Left lobe of liver (tissue), 2 donors: ENCODE results near the gene FASTKD1. TPM values are rescaled to one million over a fixed set of nuclear protein-coding genes. Genes with fewer than 3 reads are reported as not detected.
"Not testable (repeated sequence)": the region's sequence is repeated elsewhere in the genome, so short reads cannot be mapped to it uniquely, and the experiment has no call there.

Experiments
- ATAC-seq: fragments of 200-7000 bp; cut with Tn5 transposase; one replicate; pipeline ENCODE4 v1.9.1; 2020; ENCODE audit warnings: mild to moderate bottlenecking, moderate library complexity
- DNase-seq: peaks from one replicate; pipeline ENCODE4 v3.0.0-alpha.2; 2020; ENCODE audit warnings: low spot score
- total RNA-seq: library from RNA; stranded (reverse); gene quantifications from one replicate; pipeline ENCODE4 v1.2.1, GENCODE V29; 2021
- donor health status: DM: no; HTN: no; CAD: no; lungs with moderate emphysema.
- donor health status: DM: no; HTN: yes; CAD: no.

The FASTKD1 gene
- total RNA-seq, 1 donor from 2014 or later: 10.6 TPM

DNA sequence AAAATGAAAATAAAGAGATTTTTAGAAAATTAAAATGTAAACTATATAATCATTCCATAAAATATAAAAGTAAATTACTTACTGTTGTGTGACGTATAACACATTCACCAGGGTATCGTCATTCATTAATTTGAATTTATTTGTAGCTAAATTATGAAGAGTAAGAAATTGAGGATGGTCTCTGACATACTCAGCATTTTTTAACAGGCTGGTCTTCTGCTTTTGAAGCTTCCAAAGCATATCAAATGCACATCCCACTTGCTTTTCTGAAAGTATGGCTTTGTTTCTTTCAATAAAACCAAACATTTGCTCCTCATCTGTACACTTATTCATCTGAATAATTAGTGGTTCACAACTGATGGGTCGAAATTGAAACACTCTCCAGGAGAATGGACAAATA is 2.1 kb downstream of the FASTKD1 start:
- DNase-seq: no peak

DNA sequence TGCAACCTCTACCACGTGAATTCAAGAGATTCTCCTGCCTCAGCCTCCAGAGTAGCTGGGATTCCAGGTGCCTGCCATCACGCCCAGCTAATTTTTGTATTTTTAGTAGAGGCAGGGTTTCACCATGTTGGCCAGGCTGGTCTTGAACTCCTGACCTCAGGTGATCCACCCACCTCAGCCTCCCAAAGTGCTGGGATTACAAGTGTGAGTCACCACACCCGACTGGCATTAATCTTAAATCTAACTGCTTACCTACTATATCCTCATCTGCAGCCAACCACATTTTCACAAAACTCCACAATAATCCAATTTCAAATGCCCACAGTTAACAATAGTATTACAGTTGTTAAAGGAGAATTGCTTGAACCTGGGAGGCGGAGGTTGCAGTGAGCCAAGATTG is 2.9 kb downstream of the FASTKD1 start:
- ATAC-seq, DNase-seq: not testable (repeated sequence)

More for the DNA sequence above, 2.1 kb downstream of the FASTKD1 start:
- ATAC-seq: no peak

DNA sequence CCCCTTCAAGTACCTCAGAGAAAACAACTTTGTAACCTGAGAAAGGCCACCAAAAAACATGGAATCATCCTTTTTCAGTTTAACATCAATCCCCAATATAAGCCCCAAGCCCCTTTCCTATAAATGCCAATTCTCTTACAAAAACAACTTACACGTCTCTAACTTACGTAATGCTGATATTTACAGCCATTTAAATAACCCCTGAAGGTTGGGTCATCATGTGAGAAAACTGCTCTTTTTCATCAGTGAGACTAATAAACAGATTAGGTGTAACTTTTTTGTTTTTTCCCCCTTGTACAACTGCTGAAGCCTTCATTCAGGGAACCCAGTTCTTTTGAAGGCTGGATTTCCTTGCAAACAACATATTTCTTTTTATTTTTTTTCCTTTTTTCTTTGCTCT is 3.7 kb downstream of the FASTKD1 start:
- no peak for DNase-seq
- no peak for ATAC-seq

DNA sequence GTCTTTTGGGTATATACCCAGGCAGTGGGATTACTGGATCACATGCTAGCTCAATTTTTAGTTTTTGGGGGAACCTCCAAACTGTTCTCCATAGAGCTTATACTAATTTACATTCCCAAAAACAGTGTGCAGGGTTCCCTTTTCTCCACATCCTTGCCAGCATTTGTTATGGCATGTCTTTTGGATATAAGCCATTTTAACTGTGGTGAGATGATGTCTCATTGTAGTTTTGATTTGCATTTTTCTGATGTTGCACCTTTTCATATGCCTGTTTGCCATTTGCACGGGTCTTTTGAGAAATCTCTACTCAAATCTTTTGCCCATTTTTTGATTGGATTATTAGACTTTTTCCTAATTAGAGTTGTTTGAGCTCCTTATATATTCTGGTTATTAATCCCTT is 8.0 kb downstream of the FASTKD1 start:
- no peak for DNase-seq
- ATAC-seq: no peak

DNA sequence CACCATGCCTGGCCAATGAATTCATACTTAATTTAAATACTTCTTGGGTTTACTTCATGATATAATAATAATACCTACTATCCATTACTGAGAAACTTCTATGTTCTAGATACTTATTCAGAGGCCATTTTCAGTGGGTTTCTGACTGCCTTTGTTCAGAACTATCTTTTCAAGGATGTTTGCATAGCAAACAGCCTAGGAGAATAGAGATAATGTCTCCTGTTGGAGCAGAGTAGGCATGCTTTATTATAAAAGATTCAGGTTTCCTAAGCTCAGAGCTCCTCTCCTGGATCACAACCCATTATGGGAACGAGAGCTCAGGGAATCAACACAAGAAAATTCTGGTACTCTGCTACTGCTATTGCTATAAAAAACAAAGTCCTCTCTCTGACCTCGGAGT is 11.1 kb downstream of the FASTKD1 start:
- ATAC-seq (no peak), DNase-seq (no peak)

DNA sequence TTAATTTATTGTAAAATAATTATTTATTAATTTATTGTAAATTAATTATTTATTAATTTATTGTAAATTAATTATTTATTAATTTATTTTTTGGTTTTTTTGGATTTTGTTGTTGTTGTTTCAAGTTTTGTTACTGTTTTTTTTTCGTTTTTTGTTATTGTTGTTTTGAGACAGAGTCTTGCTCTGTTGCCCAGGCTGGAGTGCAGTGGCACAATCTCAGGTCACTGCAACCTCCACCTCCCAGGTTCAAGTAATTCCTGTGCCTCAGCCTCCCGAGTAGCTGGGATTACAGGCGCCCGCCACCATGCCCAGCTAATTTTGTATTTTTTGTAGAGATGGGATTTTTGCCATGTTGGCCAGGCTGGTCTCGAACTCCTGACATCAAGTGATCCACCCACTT is 11.6 kb downstream of the FASTKD1 start:
- not testable (repeated sequence) for ATAC-seq

DNA sequence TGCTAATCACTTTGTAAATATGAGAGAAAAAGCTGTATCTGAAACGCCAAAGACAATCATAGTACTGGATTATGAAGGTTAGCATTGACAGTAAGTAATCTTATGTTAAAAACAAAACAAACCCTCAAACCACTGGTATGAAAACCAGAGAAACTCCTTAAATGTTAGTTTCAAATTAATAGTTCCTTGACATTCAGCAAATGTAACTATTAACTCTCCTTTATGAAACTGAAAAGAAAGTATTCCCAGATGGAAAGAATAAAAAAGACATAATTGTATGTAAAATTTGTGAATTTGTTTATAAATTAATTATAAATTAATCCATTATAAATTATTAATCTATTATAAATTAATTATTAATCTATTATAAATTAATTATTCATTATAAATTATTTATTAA is 12.3 kb downstream of the FASTKD1 start:
- DNase-seq: no peak
- ATAC-seq: no peak

More for the DNA sequence above, 11.6 kb downstream of the FASTKD1 start:
- not testable (repeated sequence) for DNase-seq

DNA sequence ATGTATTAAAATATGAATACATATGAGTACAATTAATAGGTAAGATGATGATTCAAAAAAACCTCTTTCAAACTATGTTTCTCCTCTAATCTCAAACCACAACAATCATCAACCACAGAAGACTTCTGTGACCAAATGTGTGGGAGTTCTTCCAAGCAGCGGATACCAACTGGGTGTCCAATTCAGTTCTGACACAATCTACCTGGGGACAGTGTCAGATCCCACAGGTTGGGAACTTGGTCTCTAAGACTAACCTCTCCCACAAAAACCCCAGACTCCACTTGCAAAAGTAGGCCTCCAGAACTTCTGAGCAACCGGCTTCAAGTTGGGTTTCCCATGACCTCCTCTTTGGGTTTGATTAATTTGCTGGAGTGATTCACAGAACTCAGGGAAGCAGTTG is 26.9 kb downstream of the FASTKD1 start:
- DNase-seq (no peak), ATAC-seq (no peak)

DNA sequence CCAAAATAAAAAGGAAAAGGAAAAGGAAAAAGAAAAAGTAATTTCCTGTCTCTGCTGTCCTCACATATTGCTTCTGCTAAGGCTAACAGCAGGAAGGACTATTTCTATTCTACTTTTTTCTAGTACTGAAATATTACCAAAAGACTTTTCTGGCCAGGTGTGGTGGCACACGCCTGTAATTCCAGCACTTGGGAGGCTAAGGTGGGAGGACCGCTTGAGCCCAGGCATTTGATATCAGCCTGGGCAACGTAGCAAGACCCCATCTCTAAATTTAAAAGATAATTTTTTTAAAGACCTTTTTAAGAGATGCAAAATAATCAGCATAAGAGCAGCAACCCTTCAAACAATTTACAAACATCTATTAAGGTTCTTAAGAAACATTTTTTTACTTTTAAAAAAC is 31.2 kb downstream of the FASTKD1 start:
- no peak for ATAC-seq

DNA sequence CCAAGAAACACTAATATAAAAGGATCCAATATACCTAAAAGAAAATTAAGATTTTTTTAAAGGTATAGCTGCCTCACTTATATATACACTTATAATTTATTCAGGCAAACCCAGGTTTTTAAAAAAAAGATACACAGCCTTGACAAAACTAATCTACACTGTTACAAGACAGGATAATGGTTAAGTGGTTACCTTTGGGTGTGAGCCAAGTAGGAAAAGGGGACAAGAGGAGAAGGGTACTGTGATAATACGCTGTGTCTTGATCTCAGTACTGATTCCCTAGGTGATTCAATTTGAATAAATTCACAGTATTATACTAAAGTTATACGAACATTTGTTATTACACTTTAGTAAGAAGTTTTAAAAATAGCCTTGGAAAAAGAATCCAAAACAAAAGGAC is 33.5 kb downstream of the FASTKD1 start:
- ATAC-seq (no peak), DNase-seq (no peak)

More for the DNA sequence above, 31.2 kb downstream of the FASTKD1 start:
- DNase-seq: no peak

DNA sequence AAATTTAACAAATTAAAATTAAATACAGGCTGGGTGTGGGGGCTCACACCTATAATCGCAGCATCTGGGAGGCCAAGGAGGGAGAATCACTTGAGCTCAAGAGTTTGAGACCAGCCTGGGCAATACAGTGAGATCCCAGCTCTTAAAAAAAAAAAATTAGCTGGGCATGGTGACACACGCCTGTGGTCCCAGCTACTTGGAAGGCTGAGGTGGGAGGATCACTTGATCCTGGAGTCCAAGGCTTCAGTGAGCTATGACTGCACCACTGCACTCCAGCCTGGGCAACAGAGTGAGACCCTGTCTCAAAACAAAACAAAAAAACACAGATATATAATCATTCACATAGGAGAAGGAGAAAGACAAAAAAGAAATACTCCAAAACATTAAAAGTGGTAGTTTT is 34.2 kb downstream of the FASTKD1 start:
- ATAC-seq, DNase-seq: not testable (repeated sequence)

DNA sequence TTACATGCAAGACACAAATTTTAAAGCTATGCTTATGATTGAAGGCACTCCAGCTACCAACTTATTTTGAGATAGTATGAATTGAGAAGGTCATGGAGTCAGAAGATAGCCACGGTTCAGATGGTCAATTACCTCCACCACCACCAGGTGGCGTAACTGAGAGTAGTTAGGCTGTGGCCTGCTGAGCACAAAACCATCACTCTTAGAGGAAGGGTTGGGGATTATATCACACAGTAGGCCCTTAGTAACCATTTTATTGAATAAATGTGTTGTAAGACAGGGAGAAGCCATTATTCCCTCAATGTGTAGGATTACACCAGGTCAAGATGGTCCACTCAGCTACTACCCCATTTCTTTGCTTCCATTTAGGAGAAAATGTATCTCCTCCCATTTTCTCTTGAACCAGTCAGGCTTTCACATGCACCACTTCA is 45.4 kb downstream of the FASTKD1 start:
- DNase-seq (peak; percentile 55), ATAC-seq (peak; percentile 98)

DNA sequence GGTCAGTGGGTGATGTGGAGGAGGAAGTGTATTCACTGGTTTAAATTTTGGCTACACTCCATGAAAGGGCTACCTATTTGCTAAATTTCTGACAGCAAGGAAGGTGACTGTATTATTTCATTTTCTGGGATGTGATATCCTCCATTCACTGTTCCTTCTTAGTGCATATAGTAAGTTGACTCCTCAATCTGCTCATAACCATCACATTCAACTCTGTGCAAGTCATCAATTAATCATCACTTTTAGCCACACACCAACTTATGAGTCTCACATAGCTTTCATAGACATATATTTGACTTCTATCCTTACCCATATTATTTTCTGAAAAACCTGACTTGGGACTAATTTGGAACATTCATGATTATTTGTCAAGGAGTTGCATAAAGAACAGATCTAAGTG is 47.2 kb downstream of the FASTKD1 start:
- DNase-seq: no peak
- ATAC-seq: no peak

DNA sequence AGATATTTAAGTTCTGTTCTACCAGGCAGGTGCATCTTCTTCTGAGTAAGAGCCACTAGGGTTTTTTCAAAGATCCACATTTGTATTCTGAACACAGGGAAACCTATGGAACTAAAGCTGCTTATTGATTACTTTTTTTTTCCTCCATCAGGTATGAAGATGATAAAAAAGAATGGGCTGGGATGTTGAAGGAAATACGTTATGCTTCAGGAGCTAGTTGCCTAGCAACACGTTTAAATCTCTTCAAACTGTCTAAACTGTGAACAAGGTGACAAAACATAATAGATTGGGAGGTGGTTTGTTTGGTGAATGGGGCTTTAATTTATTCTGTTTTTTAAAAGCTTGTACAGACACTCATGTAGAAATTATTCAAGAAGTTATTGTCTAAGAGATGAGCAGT is 48.2 kb downstream of the FASTKD1 start:
- ATAC-seq (no peak), DNase-seq (no peak)

DNA sequence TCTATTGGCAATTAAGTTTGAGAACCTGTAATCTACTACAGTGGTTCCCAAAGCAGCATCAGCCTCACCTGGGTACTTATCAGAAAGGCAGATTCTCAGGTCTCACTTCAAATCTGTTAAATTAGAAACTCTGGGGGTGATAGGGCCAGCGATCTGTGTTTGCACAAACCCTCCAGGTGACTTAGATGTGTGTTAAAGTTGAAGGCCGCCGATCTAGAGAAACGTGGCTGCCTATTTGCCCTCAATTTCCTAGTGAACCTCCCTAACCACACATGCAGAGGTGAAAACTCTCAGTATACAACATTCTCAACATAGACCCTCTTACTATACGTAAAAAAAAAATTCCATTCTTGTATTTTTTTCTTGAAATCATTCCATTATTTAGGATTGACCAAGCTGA is 50.0 kb downstream of the FASTKD1 start:
- ATAC-seq (no peak), DNase-seq (no peak)

DNA sequence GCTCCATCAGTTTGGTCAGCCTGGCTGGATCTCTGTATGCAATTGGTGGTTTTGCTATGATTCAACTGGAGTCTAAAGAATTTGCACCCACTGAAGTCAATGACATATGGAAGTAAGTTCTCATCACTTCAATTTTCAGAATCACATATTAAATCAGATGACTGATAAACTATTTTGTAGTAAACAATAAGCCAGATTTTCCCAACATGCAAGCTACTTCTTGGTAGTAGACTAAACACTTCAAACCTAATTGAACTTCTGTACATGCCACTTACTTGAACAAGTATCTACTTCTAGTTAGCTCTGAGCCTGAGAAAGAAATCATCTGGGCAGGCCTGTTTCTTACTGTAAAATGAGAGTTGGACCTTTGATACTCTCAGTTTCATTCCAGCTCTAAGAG is 52.8 kb downstream of the FASTKD1 start:
- no peak for DNase-seq
- ATAC-seq: no peak

DNA sequence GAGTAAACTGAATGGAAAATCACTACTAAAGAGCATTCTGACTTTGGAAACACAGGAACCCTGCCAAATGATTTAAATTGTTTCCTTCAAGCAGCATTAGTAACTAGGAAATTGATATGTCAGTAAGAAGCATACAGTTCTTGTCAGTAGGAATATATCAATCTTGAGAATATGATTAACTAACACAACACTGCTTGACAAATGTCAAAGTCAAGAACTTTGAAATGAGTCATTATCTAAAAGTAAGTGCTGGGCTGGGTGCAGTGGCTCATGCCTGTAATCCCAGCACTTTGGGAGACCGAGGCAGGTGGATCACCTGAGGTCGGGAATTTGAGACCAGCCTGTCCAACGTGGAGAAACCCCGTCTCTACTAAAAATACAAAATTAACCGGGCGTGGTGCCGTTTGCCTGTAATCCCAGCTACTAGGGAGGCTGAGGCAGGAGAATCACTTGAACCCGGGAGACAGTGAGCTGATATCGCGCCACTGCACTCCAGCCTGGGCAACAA is 57.1 kb downstream of the FASTKD1 start:
- DNase-seq, ATAC-seq: not testable (repeated sequence)

DNA sequence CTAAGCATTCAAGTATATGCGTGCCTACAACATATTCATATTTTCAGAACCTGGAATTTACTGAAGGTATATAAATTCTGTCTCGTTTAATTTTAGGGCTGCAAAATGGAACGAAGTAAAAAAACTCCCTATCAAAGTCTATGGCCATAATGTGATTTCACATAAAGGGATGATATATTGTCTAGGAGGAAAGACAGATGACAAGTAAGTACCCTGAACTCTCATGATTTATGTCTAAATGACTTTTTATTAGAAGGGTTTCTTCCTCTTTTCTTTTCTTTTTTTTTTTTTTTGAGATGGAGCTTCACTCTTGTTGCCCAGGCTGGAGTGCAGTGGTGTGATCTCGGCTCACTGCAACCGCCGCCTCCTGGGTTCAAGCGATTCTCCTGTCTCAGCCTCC is 58.9 kb downstream of the FASTKD1 start:
- not testable (repeated sequence) for ATAC-seq, DNase-seq

DNA sequence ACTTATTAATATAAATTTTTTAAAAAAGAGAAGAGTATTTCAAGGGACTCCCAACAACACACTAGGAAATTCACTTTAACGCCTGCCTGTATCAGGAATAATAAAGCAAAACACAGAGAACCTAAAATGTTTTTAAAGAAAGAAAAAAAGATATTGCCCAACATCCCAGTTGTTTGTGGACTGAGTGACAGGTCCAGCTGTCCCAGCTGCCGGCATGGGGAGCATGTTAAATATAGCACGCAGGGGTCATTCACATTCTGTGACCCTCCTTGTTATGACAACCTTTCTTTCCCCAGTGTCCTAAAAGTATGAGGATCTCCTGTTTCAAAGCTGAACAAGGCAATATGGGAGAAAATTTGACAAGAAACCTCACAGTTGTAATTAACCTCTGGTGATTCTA is 59.7 kb downstream of the FASTKD1 start:
- DNase-seq (no peak), ATAC-seq (no peak)

DNA sequence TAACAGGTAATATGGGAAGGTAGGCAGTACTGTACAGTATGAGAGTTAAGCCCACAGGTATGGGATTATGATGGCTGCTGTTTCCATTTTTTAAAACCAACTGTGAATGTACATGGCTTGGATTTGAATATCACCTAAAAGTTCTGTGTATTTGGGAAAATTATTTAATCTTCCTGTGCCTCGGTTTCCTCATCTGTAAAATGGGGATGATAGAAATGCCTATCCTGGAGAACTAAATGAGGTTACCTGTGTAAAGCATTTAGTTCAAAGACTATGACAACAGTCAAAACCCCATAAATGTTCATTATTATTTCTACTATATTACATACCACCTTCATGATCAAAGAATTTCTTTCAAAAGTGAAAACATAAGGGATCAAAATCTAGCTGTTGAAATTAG is 60.6 kb downstream of the FASTKD1 start:
- ATAC-seq (no peak), DNase-seq (no peak)

DNA sequence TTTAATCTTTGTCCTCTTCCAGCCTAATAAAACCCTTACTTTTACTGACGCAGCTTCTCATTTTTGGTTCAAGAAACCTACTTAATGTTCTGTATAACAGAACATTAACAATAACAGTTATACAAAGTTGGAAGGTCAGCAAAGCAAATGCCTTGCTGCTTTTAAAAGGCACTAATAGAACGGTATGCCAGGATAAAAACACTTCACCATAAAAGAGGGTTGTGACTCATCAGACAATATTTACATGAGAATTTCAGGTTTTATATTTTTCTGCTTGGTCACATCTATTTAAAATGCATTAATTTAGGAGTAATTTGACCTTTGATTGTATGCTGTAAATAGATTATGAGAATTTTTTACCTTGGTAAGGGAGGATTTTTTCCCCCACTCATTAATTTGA is 61.1 kb downstream of the FASTKD1 start:
- DNase-seq (no peak), ATAC-seq (no peak)

DNA sequence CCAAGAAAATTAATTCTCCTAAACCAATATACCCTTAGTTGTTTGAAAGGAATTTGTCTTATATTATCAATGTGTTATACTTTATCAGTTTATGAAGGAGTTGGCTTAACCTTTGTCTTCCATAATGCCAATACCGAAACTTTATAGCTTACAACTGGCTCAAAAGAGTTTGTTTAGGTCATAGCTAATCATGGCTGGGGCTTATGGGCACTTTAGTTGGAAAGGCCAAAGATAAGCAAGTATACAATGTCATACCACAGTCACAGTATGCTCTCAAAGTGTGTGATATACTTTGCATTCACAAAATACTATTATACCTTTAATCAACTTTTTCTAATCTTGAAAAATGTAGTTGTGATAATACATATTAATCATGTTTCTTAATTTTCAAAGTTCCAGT is 61.8 kb downstream of the FASTKD1 start:
- ATAC-seq (no peak), DNase-seq (no peak)

DNA sequence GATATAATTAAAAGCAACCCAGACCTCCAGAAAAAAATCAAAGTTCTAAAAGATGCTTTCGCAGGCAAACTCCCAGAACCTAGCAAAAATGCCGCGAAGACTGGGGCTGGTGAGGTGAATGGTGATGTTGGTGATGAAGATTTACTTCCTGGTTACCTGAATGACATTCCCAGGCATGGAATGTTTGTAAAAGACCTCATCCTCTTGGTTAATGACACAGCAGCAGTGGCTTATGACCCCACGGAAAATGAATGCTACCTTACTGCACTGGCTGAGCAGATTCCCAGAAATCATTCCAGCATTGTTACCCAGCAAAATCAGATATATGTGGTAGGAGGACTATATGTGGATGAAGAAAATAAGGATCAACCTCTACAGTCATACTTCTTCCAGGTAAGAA is 63.2 kb downstream of the FASTKD1 start:
- ATAC-seq (no peak), DNase-seq (no peak)

DNA sequence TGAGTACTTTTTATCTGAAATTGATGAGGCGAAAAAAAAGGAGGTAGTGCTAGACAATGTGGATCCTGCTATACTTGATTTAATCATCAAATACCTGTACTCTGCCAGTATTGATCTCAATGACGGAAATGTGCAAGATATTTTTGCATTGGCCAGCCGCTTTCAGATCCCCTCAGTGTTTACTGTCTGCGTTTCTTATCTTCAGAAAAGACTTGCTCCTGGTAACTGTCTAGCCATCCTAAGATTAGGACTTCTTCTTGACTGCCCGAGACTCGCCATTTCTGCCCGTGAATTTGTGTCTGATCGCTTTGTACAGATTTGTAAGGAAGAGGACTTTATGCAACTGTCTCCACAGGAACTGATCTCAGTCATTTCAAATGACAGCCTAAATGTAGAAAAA is 63.7 kb downstream of the FASTKD1 start:
- ATAC-seq (no peak), DNase-seq (no peak)
